ENCODE data around the gene ALLC. TPM values are rescaled to one million over a fixed set of nuclear protein-coding genes. Genes with fewer than 3 reads are reported as not detected.
"Not testable (repeated sequence)": the region's sequence is repeated elsewhere in the genome, so short reads cannot be mapped to it uniquely, and the experiment has no call there.

Gene ALLC
- total RNA-seq, 2 donors from 2014 or later, result 5.2 TPM; not detected in 1

DNA sequence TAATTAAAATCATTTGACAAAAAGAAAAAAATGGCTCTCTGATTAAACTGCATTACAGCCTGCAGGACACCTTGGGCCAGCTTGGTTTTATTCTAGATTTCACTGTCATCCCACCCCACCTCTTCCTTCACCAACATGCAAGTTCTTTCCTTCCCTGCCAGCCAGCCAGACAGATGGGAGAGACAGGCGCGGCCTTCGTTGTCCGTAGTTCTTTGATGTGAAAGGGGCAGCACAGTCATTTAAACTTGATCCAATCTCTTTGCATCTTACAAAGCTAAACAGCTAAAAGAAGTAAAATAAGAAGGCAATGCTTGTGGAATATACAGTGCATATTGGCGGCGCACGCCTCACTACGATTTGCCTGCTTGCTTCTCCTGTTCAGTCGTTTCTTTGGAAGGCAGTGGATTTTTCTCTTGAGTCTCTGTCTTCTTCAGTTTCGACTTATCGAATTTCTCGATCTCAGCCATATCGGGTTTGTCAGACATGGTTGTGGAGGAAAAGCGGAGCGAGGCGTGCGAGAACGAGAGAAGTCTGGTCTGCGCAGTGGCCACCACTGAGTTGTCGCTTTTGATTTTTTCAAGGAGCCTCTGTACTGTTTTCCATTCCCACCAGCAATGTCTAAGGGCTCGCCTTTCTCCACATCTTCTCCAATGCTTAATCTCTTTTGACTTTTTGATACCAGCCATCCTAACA is 40.7 kb upstream of the ALLC start:
- TF ChIP-seq POLR2AphosphoS5 (IDR thresholded peaks at IDR 0.05), result no peak
- TF ChIP-seq, protein P1, sequence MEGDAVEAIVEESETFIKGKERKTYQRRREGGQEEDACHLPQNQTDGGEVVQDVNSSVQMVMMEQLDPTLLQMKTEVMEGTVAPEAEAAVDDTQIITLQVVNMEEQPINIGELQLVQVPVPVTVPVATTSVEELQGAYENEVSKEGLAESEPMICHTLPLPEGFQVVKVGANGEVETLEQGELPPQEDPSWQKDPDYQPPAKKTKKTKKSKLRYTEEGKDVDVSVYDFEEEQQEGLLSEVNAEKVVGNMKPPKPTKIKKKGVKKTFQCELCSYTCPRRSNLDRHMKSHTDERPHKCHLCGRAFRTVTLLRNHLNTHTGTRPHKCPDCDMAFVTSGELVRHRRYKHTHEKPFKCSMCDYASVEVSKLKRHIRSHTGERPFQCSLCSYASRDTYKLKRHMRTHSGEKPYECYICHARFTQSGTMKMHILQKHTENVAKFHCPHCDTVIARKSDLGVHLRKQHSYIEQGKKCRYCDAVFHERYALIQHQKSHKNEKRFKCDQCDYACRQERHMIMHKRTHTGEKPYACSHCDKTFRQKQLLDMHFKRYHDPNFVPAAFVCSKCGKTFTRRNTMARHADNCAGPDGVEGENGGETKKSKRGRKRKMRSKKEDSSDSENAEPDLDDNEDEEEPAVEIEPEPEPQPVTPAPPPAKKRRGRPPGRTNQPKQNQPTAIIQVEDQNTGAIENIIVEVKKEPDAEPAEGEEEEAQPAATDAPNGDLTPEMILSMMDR (IDR thresholded peaks at IDR 0.05), result no peak
- no peak for TF ChIP-seq POLR2A (IDR thresholded peaks at IDR 0.05)
- H3K4me3 ChIP-seq, result no peak overlapping the region
- H3K27ac ChIP-seq, result no peak overlapping the region
- intact Hi-C loops (cut with DNase I), result no loop called here
- H3K27me3 ChIP-seq (replicated peaks; ENCODE audit: insufficient read depth), result no peaks in the 10 kb centered on the region
- no peak for DNase-seq (ENCODE audit: low spot score)
- H3K36me3 ChIP-seq, result no peaks in the 10 kb centered on the region
- H3K9me3 ChIP-seq, result no peaks in the 10 kb centered on the region
- no peaks in the 10 kb centered on the region for H3K4me1 ChIP-seq (replicated peaks)
- 93% methylated on average over 21 of the region's 21 CpGs for WGBS

DNA sequence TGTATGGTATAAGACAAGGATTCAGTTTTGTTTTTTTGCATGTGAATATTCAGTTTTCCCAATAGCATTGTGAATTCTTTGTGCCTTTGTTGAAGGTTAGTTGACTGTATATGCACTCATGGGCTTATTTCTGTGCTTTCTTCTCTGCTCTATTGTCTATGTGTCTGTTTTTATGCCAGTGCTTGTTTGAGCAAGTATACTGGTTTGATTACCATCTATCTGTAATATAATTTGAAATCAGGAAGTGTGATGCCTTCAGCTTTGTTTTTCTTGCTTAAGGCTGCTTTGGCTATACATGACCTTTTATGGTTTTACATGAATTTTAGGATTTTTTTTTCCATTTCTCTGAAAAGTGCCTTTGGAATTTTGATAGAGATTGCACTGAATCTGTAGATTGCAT is 39.6 kb upstream of the ALLC start:
- intact Hi-C loops (cut with DNase I), result no loop called here

GRCh38 chr2:3619033-3619432 is 39.0 kb upstream of the ALLC start:
- Histone ChIP-seq H3K27ac (no peak overlapping the region), H3K36me3 (no peaks in the 10 kb centered on the region), H3K4me1 (replicated peaks) (no peaks in the 10 kb centered on the region), H3K27me3 (replicated peaks; ENCODE audit: insufficient read depth) (no peaks in the 10 kb centered on the region), H3K4me3 (no peak overlapping the region), H3K9me3 (no peaks in the 10 kb centered on the region)
- intact Hi-C loops (cut with DNase I), result no loop called here
- WGBS, result 100% methylated on average over 2 of the region's 2 CpGs
- no peak for DNase-seq (ENCODE audit: low spot score)
- TF ChIP-seq, protein P1 (IDR thresholded peaks at IDR 0.05), result no peak
- TF ChIP-seq POLR2AphosphoS5 (IDR thresholded peaks at IDR 0.05) (no peak), POLR2A (IDR thresholded peaks at IDR 0.05) (no peak)

More for the DNA sequence above, 39.6 kb upstream of the ALLC start:
- no peak for DNase-seq (ENCODE audit: low spot score)
- no peak overlapping the region for H3K4me3 ChIP-seq
- H3K9me3 ChIP-seq, result no peaks in the 10 kb centered on the region
- TF ChIP-seq POLR2A (IDR thresholded peaks at IDR 0.05), result no peak
- no peak for TF ChIP-seq POLR2AphosphoS5 (IDR thresholded peaks at IDR 0.05)
- TF ChIP-seq, protein P1 (IDR thresholded peaks at IDR 0.05), result no peak
- no peaks in the 10 kb centered on the region for H3K4me1 ChIP-seq (replicated peaks)
- no peaks in the 10 kb centered on the region for H3K36me3 ChIP-seq
- H3K27me3 ChIP-seq (replicated peaks; ENCODE audit: insufficient read depth), result no peaks in the 10 kb centered on the region
- H3K27ac ChIP-seq, result no peak overlapping the region

DNA sequence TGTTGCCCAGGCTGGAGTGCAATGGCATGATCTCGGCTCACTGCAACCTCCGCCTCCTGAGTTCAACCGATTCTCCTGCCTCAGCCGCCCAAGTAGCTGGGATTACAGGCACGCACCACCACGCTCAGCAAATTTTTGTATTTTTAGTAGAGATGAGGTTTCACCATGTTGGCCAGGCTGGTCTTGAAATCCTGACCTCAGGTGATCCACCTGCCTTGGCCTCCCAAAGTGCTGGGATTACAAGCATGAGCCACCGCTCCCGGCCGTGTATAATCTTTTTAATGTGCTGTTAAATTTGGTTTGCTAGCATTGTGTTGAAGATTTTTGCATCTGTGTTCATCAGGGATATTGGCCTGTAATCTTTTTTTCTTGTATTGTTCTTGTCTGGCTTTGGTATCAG is 38.3 kb upstream of the ALLC start:
- intact Hi-C loops (cut with DNase I); H3K36me3 ChIP-seq: not testable (repeated sequence)
- 95% methylated on average over 9 of the region's 9 CpGs for WGBS

DNA sequence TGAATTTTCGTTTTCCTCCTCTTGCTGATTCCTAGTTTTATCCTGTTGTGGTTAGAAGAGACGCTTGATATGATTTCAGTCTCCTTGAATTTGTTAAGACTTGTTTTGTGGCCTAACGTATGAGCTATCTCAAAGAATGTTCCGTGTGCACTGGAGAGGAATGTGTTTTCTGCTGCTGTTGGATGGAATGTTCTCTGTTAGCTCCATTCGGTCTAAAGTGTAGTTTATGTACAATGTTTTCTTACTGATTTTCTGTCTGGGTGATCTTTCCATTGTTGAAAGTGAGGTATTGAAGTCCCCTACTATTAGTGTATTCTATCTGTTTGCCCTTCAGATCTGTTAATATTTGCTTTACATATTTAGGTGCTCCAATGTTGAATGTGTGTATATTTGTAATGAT is 37.2 kb upstream of the ALLC start:
- DNase-seq (ENCODE audit: low spot score), result no peak

More for the DNA sequence above, 38.3 kb upstream of the ALLC start:
- not testable (repeated sequence) for DNase-seq (ENCODE audit: low spot score); H3K4me1 ChIP-seq (replicated peaks); H3K9me3 ChIP-seq; H3K27ac ChIP-seq; H3K27me3 ChIP-seq (replicated peaks; ENCODE audit: insufficient read depth); H3K4me3 ChIP-seq

More for the DNA sequence above, 37.2 kb upstream of the ALLC start:
- no peaks in the 10 kb centered on the region for H3K4me1 ChIP-seq (replicated peaks)
- TF ChIP-seq POLR2A (IDR thresholded peaks at IDR 0.05), result no peak
- TF ChIP-seq, protein P1 (IDR thresholded peaks at IDR 0.05), result no peak
- peak; percentile 53 for TF ChIP-seq POLR2AphosphoS5 (IDR thresholded peaks at IDR 0.05)
- WGBS, result 45% methylated on average over 5 of the region's 5 CpGs
- H3K9me3 ChIP-seq, result no peaks in the 10 kb centered on the region
- no peak overlapping the region for H3K27ac ChIP-seq
- intact Hi-C loops (cut with DNase I), result no loop called here
- H3K4me3 ChIP-seq, result no peak overlapping the region
- no peaks in the 10 kb centered on the region for H3K27me3 ChIP-seq (replicated peaks; ENCODE audit: insufficient read depth)
- H3K36me3 ChIP-seq, result no peaks in the 10 kb centered on the region

All from prostate gland (tissue), 2 donors.